Karpas-422 (cell line): ENCODE measurements around the gene LPCAT3. TPM values are rescaled to one million over a fixed set of nuclear protein-coding genes. Genes with fewer than 3 reads are reported as not detected.

Source experiments
- DNase-seq: peaks from one replicate; pipeline ENCODE4 v3.0.0-alpha.2; 2015
- H2AFZ ChIP-seq: fragments of 200-600 bp; sonication (generic); 2 replicates; pipeline ENCODE4 v1.6.1; 2014; ENCODE audit warnings: antibody characterized with exemption, low read length, mixed read lengths
- H3K27ac ChIP-seq: fragments of 200-600 bp; sonication (generic); 2 replicates; pipeline ENCODE4 v1.5.1; 2014; ENCODE audit warnings: mild to moderate bottlenecking, low read length, moderate library complexity
- H3K27me3 ChIP-seq: fragments of 200-600 bp; sonication (generic); 2 replicates; pipeline ENCODE4 v1.6.1; 2014; ENCODE audit warnings: low read length, mixed read lengths
- H3K36me3 ChIP-seq: fragments of 200-600 bp; sonication (generic); 2 replicates; pipeline ENCODE4 v1.6.1; 2014; ENCODE audit warnings: low read length, mixed read lengths; ENCODE audit not compliant: insufficient read depth
- H3K4me1 ChIP-seq: fragments of 200-600 bp; sonication (generic); 2 replicates; pipeline ENCODE4 v1.6.1; 2014; ENCODE audit warnings: mild to moderate bottlenecking, low read length, mixed read lengths
- H3K4me2 ChIP-seq: fragments of 200-600 bp; sonication (generic); 2 replicates; pipeline ENCODE4 v1.6.1; 2014; ENCODE audit warnings: low read length, low read depth, mild to moderate bottlenecking; ENCODE audit not compliant: poor library complexity, severe bottlenecking
- H3K4me3 ChIP-seq: fragments of 200-600 bp; sonication (generic); 2 replicates; pipeline ENCODE4 v1.5.1; 2014; ENCODE audit warnings: mild to moderate bottlenecking, antibody characterized with exemption, low read length, mixed read lengths
- H3K79me2 ChIP-seq: fragments of 200-600 bp; sonication (generic); 2 replicates; pipeline ENCODE4 v1.6.1; 2014; ENCODE audit warnings: mild to moderate bottlenecking, low read length, mixed read lengths
- H3K9ac ChIP-seq: fragments of 200-600 bp; sonication (generic); 2 replicates; pipeline ENCODE4 v1.6.0; 2014; ENCODE audit warnings: low read length
- H3K9me2 ChIP-seq: fragments of 200-600 bp; sonication (generic), shearing (Covaris generic); replicated peaks from 2 replicates; pipeline ENCODE4 v1.6.0; 2014; ENCODE audit warnings: mild to moderate bottlenecking, low read length, moderate library complexity; ENCODE audit not compliant: insufficient read depth
- H3K9me3 ChIP-seq: fragments of 300-700, 200-600 bp; sonication (generic); 2 replicates; pipeline ENCODE4 v1.6.1; 2014; ENCODE audit warnings: low read length, mixed read lengths
- H4K20me1 ChIP-seq: fragments of 200-600 bp; sonication (generic); 2 replicates; pipeline ENCODE4 v1.6.1; 2014; ENCODE audit warnings: mild to moderate bottlenecking, antibody characterized with exemption, low read length, low read depth; ENCODE audit not compliant: insufficient read depth
- total RNA-seq: library from RNA; depleted of rRNA; stranded (reverse); fragments of >200 nt; shearing (Covaris generic); gene quantifications from 2 replicates; pipeline ENCODE4 v1.2.3, GENCODE V29; 2014; ENCODE audit warnings: low replicate concordance

The LPCAT3 gene
- total RNA-seq, 1 experiment from 2014 or later: 42.7 TPM

GRCh38 chr12:6937481-6938352 is 80.6 kb downstream of the LPCAT3 start:
- no peak overlapping the region; the same call in 1 of the 2 replicates for H2AFZ ChIP-seq
- H3K4me3 ChIP-seq: peak overlapping the region; percentile 80
- H3K4me2 ChIP-seq: peak overlapping the region; percentile 85
- H3K9me3 ChIP-seq: no peaks in the 10 kb centered on the region
- no peaks in the 10 kb centered on the region for H3K79me2 ChIP-seq
- no peaks in the 10 kb centered on the region for H3K27me3 ChIP-seq
- H3K9me2 ChIP-seq: no peaks in the 10 kb centered on the region
- peaks cover 33% of the 10 kb centered on the region for H3K4me1 ChIP-seq
- H3K27ac ChIP-seq: peak overlapping the region; percentile 76
- peak overlapping the region; percentile 85 for H3K9ac ChIP-seq
- H4K20me1 ChIP-seq: no peaks in the 10 kb centered on the region
- peaks cover 9% of the 10 kb centered on the region; the same call in 1 of the 2 replicates for H3K36me3 ChIP-seq
- peak; percentile 98 for DNase-seq

GRCh38 chr12:6936636-6937480 is 81.4 kb downstream of the LPCAT3 start:
- H3K9me2 ChIP-seq: no peaks in the 10 kb centered on the region
- H3K9me3 ChIP-seq: no peaks in the 10 kb centered on the region
- H3K4me3 ChIP-seq: peak overlapping the region; percentile 80
- peak; percentile 86 for DNase-seq
- no peaks in the 10 kb centered on the region for H4K20me1 ChIP-seq
- peak overlapping the region; percentile 85 for H3K4me2 ChIP-seq
- peaks cover 9% of the 10 kb centered on the region; the same call in 1 of the 2 replicates for H3K36me3 ChIP-seq
- peak overlapping the region; percentile 85 for H3K9ac ChIP-seq
- no peaks in the 10 kb centered on the region for H3K27me3 ChIP-seq
- no peaks in the 10 kb centered on the region for H3K79me2 ChIP-seq
- H3K27ac ChIP-seq: peak overlapping the region; percentile 76
- H2AFZ ChIP-seq: no peak overlapping the region
- H3K4me1 ChIP-seq: peaks cover 35% of the 10 kb centered on the region

- Histone ChIP-seq H4K20me1 (no peaks in the 10 kb centered on the region), H3K36me3 (peaks cover 9% of the 10 kb centered on the region; the same call in 1 of the 2 replicates), H3K9me2 (no peaks in the 10 kb centered on the region), H3K9ac (peak overlapping the region; percentile 85), H3K4me2 (peak overlapping the region; percentile 85), H3K27ac (peak overlapping the region; percentile 76), H3K4me1 (peaks cover 35% of the 10 kb centered on the region), H2AFZ (no peak overlapping the region), H3K79me2 (no peaks in the 10 kb centered on the region), H3K9me3 (no peaks in the 10 kb centered on the region), H3K4me3 (peak overlapping the region; percentile 80), H3K27me3 (no peaks in the 10 kb centered on the region)
- DNase-seq: no peak
Observed at GRCh38 chr12:6936194-6936635, 82.1 kb downstream of the LPCAT3 start.

- no peak for DNase-seq
- H3K27me3 ChIP-seq: no peaks in the 10 kb centered on the region
- peaks cover 4% of the 10 kb centered on the region for H3K79me2 ChIP-seq
- peak overlapping the region; percentile 80; the same call in 1 of the 2 replicates for H3K4me3 ChIP-seq
- peaks cover 9% of the 10 kb centered on the region; the same call in 1 of the 2 replicates for H3K36me3 ChIP-seq
- peaks cover 38% of the 10 kb centered on the region for H3K4me1 ChIP-seq
- H2AFZ ChIP-seq: no peak overlapping the region
- H3K9me3 ChIP-seq: no peaks in the 10 kb centered on the region
- H3K4me2 ChIP-seq: peak overlapping the region; percentile 85
- H3K9ac ChIP-seq: peak overlapping the region; percentile 85
- H4K20me1 ChIP-seq: no peaks in the 10 kb centered on the region
- no peaks in the 10 kb centered on the region for H3K9me2 ChIP-seq
- peak overlapping the region; percentile 76 for H3K27ac ChIP-seq
Observed at GRCh38 chr12:6935371-6936193, 82.7 kb downstream of the LPCAT3 start.

GRCh38 chr12:6934110-6934509 is 84.2 kb downstream of the LPCAT3 start:
- H3K9ac ChIP-seq: no peak overlapping the region
- no peak overlapping the region for H2AFZ ChIP-seq
- H3K79me2 ChIP-seq: peaks cover 17% of the 10 kb centered on the region
- no peaks in the 10 kb centered on the region for H4K20me1 ChIP-seq
- H3K4me3 ChIP-seq: no peak overlapping the region
- no peak overlapping the region for H3K27ac ChIP-seq
- no peaks in the 10 kb centered on the region for H3K9me3 ChIP-seq
- H3K9me2 ChIP-seq: no peaks in the 10 kb centered on the region
- no peak overlapping the region for H3K4me2 ChIP-seq
- H3K4me1 ChIP-seq: peaks cover 49% of the 10 kb centered on the region
- H3K36me3 ChIP-seq: peaks cover 9% of the 10 kb centered on the region; the same call in 1 of the 2 replicates
- H3K27me3 ChIP-seq: no peaks in the 10 kb centered on the region
- no peak for DNase-seq

GRCh38 chr12:6932766-6933165 is 85.5 kb downstream of the LPCAT3 start:
- peak overlapping the region; percentile 3; the same call in 1 of the 2 replicates for H3K27ac ChIP-seq
- H2AFZ ChIP-seq: no peak overlapping the region
- no peak for DNase-seq
- H3K4me2 ChIP-seq: no peak overlapping the region
- H3K36me3 ChIP-seq: peaks cover 9% of the 10 kb centered on the region; the same call in 1 of the 2 replicates
- no peaks in the 10 kb centered on the region for H3K9me3 ChIP-seq
- no peak overlapping the region for H3K9ac ChIP-seq
- H3K79me2 ChIP-seq: peaks cover 26% of the 10 kb centered on the region
- no peaks in the 10 kb centered on the region for H4K20me1 ChIP-seq
- no peaks in the 10 kb centered on the region for H3K9me2 ChIP-seq
- no peak overlapping the region for H3K4me3 ChIP-seq
- H3K4me1 ChIP-seq: peaks cover 47% of the 10 kb centered on the region
- no peaks in the 10 kb centered on the region for H3K27me3 ChIP-seq

GRCh38 chr12:6929466-6930452 is 88.5 kb downstream of the LPCAT3 start:
- Histone ChIP-seq H3K4me1 (peaks cover 43% of the 10 kb centered on the region), H4K20me1 (no peaks in the 10 kb centered on the region), H3K4me2 (peak overlapping the region; percentile 77), H3K9ac (peak overlapping the region; percentile 81), H3K9me2 (no peaks in the 10 kb centered on the region), H3K36me3 (no peaks in the 10 kb centered on the region), H3K4me3 (peak overlapping the region; percentile 80; the same call in 1 of the 2 replicates), H3K9me3 (no peaks in the 10 kb centered on the region), H3K27me3 (no peaks in the 10 kb centered on the region), H3K79me2 (peaks cover 36% of the 10 kb centered on the region), H2AFZ (no peak overlapping the region), H3K27ac (peak overlapping the region; percentile 63)
- peak; percentile 41 for DNase-seq
